GM12864 (cell line): ENCODE data around the gene PNKD.

Experiments
- DNase-seq: peaks from one replicate; pipeline ENCODE4 v3.0.0-alpha.2; 2011; ENCODE audit warnings: low read depth
- H3K4me3 ChIP-seq: 2 replicates; pipeline ENCODE4 v1.5.1; 2011; ENCODE audit warnings: mild to moderate bottlenecking, low read depth, low read length, control low read depth
- TF ChIP-seq, protein P1 (sequence below): IDR thresholded peaks from 2 replicates; pipeline ENCODE4 v1.5.1; 2011; ENCODE audit warnings: low read depth, mild to moderate bottlenecking, moderate library complexity, low read length, control low read depth, inconsistent platforms; ENCODE audit errors: missing control alignments

Gene PNKD

DNA sequence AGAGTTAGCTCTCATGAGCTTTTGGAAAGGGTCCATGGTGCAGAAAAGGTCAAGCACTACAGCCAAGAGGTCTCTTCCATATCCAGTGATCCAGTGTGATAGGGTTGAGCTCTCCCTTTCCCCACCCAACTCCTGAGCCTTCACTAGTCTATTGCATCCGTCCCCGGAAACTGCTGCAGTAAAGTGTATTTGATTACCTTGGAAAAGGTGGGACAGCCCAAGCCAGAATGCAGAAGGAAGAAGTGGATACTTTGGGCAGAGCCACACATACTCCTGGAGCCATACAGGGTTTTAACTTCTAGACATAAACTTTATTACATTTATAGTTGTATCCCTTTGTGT is 3.6 kb downstream of the PNKD start:
- no peak for DNase-seq
- TF ChIP-seq, protein P1, sequence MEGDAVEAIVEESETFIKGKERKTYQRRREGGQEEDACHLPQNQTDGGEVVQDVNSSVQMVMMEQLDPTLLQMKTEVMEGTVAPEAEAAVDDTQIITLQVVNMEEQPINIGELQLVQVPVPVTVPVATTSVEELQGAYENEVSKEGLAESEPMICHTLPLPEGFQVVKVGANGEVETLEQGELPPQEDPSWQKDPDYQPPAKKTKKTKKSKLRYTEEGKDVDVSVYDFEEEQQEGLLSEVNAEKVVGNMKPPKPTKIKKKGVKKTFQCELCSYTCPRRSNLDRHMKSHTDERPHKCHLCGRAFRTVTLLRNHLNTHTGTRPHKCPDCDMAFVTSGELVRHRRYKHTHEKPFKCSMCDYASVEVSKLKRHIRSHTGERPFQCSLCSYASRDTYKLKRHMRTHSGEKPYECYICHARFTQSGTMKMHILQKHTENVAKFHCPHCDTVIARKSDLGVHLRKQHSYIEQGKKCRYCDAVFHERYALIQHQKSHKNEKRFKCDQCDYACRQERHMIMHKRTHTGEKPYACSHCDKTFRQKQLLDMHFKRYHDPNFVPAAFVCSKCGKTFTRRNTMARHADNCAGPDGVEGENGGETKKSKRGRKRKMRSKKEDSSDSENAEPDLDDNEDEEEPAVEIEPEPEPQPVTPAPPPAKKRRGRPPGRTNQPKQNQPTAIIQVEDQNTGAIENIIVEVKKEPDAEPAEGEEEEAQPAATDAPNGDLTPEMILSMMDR: no peak
- no peak overlapping the region for H3K4me3 ChIP-seq

DNA sequence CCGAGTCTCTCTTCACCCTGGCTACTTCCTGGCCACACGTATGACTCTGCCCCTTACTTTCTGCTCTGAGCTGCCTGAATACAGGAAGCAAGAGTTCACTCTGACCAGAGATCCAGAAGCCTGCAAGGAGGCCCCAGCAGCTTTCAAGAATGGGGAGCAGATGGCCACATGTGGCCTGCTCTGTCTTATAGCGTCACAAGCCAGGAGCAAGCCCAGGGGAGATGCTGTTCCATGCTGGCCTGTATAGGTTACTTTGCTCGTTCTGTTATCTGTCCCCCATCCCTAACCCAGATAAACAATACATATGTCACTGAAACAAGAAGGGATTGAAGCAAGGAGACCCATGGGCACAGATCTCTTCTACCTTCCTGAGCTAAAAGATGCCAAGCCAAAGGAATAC is 4.3 kb downstream of the PNKD start:
- DNase-seq: no peak
- TF ChIP-seq, protein P1: no peak
- no peak overlapping the region for H3K4me3 ChIP-seq

DNA sequence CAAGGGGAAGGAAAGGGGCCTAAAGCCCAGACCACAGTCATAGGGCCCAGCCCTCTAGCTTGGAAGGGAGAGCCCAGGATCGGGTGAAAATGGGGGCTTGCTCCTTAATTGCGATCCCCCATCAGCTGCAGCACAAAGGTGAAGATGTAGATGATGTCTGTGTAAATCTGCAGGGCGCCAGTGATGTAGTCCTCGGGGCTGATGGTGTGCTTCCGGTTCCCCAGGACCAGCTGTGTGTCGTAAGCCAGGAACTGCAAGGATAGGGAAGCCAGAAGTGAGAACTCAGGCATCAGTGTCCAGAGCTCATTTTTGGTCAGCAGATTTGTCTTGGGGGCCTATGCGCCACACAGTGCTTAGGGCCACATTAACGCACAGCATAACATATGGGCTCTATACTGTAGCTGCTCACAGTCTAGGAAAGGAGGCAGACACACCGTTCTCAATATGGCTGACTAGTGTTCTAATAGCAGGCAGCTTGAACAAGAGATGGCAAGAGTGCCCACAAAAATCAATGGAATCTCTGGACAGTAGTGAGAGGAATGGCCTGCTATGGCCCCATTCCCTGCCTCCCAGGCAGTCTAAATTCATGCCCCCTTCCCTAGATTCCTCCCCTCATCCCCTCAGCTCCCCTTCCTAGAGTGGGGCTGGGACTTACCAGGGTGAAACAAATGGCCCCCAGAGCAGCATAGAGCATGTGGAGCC is 5.2 kb downstream of the PNKD start:
- no peak for DNase-seq
- TF ChIP-seq, protein P1: no peak
- no peak overlapping the region for H3K4me3 ChIP-seq

DNA sequence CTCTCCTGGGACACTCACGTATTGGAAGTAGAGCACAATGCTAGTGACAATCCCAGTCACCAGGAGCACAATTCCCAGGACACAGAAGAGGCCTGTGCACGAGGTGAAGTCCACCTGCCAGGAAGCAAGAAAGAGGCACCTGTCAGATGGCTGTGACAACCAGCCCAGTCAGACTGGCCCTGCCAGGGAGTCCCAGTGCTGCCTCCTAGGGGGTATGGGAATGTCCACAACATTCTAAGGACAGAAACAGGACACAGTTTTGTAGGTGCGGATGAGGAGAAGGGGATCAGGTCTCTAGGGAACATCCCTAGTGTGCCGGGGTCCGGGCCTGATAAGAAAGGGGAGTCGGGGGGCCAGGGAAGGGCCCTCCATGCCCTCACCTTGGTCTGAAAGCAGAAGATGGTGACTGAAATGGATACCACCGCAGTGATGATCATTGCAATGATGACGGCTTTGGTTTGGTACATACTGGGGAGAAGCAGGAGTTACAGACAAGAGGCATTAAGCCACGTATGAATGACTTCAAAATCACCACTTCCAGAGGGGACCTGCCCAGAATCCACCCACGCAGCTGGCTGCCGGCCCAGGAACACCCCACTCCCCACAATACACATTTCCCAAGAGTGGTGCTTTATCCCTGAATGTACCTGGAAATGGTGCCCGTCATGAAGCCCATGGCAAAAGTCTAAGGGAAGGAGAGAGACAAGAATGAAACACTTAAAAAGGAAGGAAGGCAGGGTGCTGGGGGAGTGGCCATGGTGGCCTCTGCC is 6.9 kb downstream of the PNKD start:
- TF ChIP-seq, protein P1: no peak
- no peak overlapping the region for H3K4me3 ChIP-seq
- DNase-seq: no peak

DNA sequence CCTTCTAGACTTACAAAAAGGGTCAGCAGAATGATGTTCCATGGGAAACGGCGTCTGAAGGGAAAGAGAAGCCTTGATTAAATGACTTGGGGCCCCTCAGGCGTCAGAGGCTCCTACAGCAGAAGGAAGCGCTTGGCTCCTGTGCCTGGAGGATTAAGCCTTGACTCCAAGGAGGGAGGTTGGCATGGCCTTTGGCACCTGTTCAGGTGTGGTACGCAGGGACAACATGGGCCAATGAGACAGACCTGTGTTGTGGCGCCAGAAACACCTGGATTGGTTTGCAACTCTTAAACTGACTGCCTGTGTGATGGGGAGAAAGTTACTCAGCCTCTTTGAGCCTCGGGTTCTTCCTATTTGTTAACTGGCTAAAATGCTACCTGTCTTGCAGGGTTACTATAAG is 7.6 kb downstream of the PNKD start:
- DNase-seq: no peak
- TF ChIP-seq, protein P1: no peak
- no peak overlapping the region for H3K4me3 ChIP-seq

DNA sequence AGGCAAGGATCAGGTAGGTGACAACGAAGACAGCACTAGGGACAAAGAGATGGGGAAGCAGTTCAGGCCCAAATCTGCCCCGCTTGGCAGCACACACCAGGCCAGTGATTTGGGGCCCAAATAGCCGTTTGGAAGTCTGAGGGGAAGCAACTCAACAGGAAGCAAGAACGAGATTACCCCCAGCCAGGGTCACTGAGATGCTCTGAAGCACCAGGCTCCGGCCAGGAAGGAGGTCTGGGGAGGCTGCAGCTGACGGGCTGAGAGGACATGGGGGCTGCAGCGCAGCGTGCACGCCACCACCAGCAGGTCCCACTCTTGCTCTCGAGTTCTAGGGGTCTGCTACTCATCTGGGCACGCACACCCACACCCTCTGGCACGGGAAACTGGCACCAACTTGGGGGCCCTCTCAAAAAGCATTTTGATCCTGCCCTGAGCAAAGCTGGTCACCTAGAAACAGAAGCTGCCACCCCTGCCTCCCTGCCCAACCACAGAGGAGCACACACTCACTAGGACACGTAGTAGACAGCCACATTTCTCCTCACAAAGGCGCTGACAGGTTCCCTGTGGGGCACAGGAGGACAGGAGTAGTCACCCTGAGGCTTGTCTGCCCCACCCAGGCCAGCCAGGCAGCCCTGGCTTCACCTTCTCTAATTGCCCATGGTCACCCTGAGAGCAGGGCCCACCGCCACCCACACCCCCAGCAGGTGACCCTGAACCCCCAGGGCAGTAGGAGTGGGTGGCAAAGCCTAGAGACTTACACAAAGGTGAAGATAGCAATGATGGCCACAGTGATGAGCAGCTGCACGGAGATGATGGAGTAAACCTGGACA is 8.4 kb downstream of the PNKD start:
- TF ChIP-seq, protein P1: no peak
- H3K4me3 ChIP-seq: no peak overlapping the region
- DNase-seq: no peak
